Hematopoietic multipotent progenitor cell treated with erythropoietin and hydrocortisone succinate and interleukin-3 and kit ligand, for 15 days (in vitro differentiated cells): Measurements from ENCODE around the gene RPL4.

Experiments
- DNase-seq: peaks from one replicate; pipeline ENCODE4 v3.0.0-alpha.2; 2015; ENCODE audit warnings: low spot score

RPL4 gene

DNA sequence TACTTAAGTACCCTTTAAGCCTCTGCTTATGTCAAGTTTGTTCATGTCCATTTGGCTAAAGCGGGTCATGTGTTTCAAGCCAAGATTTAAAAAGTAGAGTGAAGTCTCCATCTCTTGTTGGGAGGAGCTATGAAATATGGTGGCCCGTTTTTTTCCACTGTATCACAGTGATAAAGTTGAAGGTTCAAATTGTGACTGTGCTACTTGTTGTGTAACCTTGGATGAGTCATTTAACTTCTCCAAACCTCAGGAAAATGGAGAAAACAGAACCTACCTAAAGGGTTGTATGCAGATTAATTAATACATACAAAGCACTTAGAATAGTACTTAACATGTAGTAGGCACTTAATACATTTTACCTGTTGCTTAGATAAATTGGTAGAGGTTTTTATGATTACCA, 50.5 kb downstream of the RPL4 start:
- no peak for DNase-seq

DNA sequence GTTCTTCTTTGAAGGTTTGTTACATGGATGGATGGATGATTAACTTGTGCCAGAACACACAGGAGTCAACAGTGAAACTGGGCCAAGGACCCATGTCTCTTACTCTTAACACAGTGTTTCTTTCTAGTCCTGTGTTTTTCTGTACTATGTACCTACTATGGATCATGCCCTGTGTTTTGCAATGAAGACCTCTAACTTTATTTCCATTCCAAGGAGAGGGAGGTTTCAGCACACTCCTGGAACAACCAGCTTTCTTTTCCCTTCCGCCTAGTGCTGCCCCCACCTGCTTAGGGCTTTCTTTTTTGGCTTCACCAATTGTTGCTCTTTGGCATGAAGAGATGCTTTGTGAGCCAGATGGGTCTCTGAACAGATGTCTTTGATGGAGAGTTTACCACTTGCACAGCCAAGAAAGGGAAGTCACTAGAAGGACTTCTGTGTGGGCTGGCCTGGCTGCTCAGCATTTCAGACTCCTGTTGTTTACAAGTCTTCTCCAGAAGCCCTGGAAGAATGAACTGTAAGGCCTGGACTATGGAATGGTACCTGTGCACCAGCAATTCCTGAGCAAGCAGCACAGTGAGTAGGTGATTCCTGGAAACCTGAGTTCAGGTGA, 51.6 kb downstream of the RPL4 start:
- no peak for DNase-seq

- DNase-seq: no peak
Measured at GRCh38 chr15:66452420-66452819, 52.2 kb downstream of the RPL4 start.
